ENCODE measurements around the gene MED16.
"Not testable (repeated sequence)": the region's sequence is repeated elsewhere in the genome, so short reads cannot be mapped to it uniquely, and the experiment has no call there.

MED16 gene

DNA sequence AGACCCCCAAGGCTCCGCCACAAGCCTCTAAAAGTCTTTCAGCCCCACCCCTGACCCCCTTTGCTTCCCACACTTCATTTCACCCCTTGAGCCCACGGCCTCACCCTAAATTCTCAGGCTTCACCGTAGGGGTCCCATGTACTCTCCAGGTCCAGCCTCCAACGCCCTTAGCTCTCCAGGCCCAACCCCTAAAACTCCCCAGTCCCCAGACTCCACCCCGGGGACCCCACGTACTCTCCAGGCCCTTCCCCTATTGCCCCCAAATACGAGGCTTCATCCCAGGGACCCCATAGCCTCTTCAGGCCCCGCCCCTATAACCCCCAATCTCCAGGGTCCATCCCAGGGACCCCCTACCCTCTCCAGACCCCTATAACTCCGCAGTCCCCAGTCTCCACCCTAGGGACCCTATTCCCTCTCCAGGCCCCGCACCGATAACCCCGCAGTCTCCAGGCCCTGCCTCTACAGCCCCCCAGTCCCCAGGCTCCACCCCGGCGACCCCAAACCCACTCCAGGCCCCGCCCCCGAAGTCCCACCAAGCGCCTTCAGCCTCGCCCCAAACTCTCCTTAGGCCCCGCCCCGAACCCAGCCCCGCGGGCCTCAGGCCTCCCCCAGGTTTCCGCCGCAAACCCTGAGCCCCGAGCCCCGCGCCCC lies 619 bp downstream of the MED16 start:
- TF ChIP-seq, protein P1, sequence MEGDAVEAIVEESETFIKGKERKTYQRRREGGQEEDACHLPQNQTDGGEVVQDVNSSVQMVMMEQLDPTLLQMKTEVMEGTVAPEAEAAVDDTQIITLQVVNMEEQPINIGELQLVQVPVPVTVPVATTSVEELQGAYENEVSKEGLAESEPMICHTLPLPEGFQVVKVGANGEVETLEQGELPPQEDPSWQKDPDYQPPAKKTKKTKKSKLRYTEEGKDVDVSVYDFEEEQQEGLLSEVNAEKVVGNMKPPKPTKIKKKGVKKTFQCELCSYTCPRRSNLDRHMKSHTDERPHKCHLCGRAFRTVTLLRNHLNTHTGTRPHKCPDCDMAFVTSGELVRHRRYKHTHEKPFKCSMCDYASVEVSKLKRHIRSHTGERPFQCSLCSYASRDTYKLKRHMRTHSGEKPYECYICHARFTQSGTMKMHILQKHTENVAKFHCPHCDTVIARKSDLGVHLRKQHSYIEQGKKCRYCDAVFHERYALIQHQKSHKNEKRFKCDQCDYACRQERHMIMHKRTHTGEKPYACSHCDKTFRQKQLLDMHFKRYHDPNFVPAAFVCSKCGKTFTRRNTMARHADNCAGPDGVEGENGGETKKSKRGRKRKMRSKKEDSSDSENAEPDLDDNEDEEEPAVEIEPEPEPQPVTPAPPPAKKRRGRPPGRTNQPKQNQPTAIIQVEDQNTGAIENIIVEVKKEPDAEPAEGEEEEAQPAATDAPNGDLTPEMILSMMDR (IDR thresholded peaks at IDR 0.05; ENCODE audit: low read depth, low read length, missing control alignments) = no peak
- no peak for DNase-seq (ENCODE audit: low read depth)
- H3K4me3 ChIP-seq (ENCODE audit: low read depth, low read length) = peak overlapping the region; percentile 93

DNA sequence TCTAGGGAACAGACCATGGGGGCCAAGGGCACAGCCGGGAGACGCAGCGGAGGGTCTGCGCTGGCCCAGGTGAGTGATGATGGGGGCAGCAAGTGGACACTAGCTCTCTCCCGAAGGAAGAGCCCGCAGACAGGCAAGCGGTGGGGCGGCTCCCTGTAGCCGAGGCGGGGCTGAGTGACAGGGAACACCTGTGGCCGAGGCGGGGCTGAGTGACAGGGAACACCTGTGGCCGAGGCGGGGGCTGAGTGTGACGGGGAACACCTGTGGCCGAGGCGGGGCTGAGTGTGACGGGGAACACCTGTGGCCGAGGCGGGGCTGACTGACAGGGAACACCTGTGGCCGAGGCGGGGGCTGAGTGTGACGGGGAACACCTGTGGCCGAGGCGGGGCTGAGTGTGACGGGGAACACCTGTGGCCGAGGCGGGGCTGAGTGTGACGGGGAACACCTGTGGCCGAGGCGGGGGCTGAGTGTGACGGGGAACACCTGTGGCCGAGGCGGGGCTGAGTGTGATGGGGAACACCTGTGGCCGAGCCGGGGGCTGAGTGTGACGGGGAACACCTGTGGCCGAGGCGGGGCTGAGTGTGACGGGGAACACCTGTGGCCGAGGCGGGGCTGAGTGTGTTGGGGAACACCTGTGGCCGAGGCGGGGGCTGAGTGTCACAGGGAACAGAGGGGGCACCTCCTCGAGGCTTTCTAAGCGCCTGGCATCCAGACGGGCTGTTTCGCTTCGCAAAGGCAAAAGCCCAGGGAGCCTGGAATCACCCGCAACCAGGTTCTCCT lies 1.4 kb downstream of the MED16 start:
- DNase-seq (ENCODE audit: low read depth) = not testable (repeated sequence)
- peak overlapping the region; percentile 93 for H3K4me3 ChIP-seq (ENCODE audit: low read depth, low read length)

DNA sequence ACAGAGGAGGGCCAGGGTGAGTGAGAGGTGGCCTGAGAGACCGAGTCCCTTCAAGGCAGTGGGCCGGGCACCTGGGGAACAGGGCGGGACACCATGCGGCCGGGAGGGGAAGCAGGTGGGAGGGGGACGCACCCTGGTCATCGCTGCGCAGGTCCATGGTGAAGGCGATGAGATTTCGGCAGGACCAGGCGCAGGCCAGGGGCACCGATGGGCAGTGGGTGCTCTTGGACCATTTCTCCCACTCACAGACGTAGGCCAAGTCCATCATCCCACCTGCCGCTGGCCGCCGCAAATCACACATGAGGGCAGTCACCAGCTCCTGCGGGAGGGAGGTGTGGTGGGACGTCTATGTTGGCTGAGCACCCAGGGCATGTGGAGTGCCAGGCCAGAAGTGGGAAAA lies 2.2 kb downstream of the MED16 start:
- no peak overlapping the region for H3K4me3 ChIP-seq (ENCODE audit: low read depth, low read length)
- no peak for DNase-seq (ENCODE audit: low read depth)
- TF ChIP-seq, protein P1 (IDR thresholded peaks at IDR 0.05; ENCODE audit: low read depth, low read length, missing control alignments) = no peak

DNA sequence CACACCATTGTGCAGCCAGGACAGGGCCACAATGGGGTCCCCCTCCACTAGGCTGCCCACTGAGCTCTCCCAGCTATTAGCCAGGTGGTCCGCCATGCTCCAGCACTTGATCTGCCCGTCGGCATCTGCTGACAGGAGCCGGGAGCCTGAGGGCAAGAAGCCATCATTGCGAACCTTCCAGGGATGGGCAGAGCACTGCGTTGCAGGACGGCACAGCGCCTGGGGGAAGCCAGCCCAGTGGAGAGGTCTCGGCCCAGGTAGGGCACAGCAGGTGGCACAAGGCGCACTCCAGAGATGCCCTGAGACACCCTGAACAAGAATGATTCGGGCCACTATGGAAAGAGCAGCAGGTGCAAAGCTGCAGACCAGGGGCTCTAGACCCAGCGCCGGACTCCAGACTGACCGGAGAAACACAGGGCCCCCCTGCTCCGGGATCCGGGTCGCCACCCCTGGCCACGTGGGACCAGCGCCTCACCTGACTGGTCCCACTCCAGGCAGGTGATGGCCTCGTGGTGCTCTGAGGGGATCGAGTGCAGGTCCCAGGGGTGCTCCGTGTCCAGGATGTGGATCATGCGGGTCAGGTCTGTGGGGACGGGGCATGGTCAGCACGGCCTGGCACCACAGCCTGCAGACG lies 3.2 kb downstream of the MED16 start:
- DNase-seq (ENCODE audit: low read depth) = no peak
- TF ChIP-seq, protein P1 (IDR thresholded peaks at IDR 0.05; ENCODE audit: low read depth, low read length, missing control alignments) = no peak
- no peak overlapping the region for H3K4me3 ChIP-seq (ENCODE audit: low read depth, low read length)

DNA sequence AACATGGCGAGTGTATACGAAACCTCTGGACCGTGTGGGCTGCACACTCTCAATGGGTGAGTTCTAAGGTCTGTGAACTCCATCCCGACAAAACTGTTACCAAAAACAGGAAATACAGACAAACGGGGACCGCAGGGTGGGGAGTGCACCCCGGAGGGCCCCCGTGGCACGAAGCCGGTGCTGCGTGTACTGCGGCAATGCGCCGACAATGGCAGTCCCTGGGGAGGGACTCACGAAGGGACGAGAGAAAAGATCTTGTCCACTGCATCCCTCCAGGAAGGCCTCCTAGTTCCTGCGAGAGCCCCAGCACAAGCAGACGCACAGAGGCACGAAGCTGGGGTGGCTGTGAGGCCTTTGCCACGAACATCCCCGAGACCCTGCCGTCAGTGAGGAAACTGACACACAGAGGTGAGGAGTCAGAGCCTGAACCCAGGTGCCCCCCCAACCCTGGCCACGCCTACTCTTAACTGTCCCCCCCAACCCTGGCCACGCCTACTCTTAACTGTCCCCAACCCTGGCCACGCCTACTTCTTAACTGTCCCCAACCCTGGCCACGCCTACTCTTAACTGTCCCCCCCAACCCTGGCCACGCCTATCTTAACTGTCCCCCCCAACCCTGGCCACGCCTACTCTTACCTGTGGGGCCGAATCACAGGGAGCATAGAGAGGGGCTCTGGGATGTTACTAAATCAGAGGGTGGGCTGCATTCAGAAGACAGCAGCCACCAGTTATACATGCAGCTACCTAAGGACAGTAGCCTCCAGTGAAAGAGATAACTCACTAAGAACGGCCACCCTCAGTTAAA lies 4.2 kb downstream of the MED16 start:
- TF ChIP-seq, protein P1 (IDR thresholded peaks at IDR 0.05; ENCODE audit: low read depth, low read length, missing control alignments) = no peak
- H3K4me3 ChIP-seq (ENCODE audit: low read depth, low read length) = no peak overlapping the region; the same call in 1 of the 2 replicates
- no peak for DNase-seq (ENCODE audit: low read depth)

DNA sequence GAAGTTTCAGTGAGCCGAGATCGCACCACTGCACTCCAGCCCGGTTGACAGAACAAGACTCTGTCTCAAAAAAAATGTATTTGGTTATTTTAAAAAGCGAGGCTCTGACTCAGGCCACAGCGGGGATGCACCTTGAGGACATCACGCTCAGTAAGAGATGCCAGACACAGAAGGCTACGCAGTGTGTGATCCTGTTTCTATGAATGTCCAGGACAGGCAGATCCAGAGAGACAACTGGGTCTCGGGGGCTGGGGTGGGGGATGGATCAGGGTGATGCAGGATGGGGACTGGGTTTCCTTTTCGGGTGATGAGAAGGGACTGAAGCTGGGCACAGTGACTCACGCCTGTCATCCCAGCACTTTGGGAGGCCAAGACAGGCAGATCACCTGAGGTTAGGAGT lies 5.4 kb downstream of the MED16 start:
- no peak for DNase-seq (ENCODE audit: low read depth)
- no peak overlapping the region for H3K4me3 ChIP-seq (ENCODE audit: low read depth, low read length)

More for the DNA sequence above, 5.4 kb downstream of the MED16 start:
- TF ChIP-seq, protein P1 (IDR thresholded peaks at IDR 0.05; ENCODE audit: low read depth, low read length, missing control alignments) = no peak
